Skeletal muscle tissue (tissue), 4 donors: Measurements from ENCODE around the gene UGT1A5. TPM values are rescaled to one million over a fixed set of nuclear protein-coding genes. Genes with fewer than 3 reads are reported as not detected.
"Not testable (repeated sequence)": the region's sequence is repeated elsewhere in the genome, so short reads cannot be mapped to it uniquely, and the experiment has no call there.

Experiments
- H3K27ac ChIP-seq: one replicate; pipeline ENCODE4 v1.7.0; 2013; ENCODE audit warnings: mild to moderate bottlenecking, low read depth, low read length, inconsistent platforms
- H3K27me3 ChIP-seq, 3 donors: one replicate each; pipeline ENCODE4 v1.7.0; 2013; ENCODE audit warnings: low read length in 3 of 3; ENCODE audit not compliant: control insufficient read depth in 3 of 3, insufficient read depth in 3 of 3
- H3K36me3 ChIP-seq, 3 donors: one replicate each; pipeline ENCODE4 v1.7.0; 2013; ENCODE audit warnings: low read length in 3 of 3; ENCODE audit not compliant: control insufficient read depth in 3 of 3, insufficient read depth in 3 of 3
- H3K4me1 ChIP-seq, 3 donors: one replicate each; pipeline ENCODE4 v1.7.0; 2013; ENCODE audit warnings: low read length in 3 of 3, mild to moderate bottlenecking in 3 of 3; ENCODE audit not compliant: control insufficient read depth in 3 of 3, insufficient read depth in 3 of 3
- H3K4me3 ChIP-seq, 3 donors: one replicate each; pipeline ENCODE4 v1.7.0; 2013; ENCODE audit warnings: low read length in 3 of 3
- H3K9ac ChIP-seq, 3 donors: one replicate each; pipeline ENCODE4 v1.7.0; 2013; ENCODE audit warnings: low read length in 3 of 3, mild to moderate bottlenecking in 3 of 3, moderate library complexity in 2 of 3, low read depth in 1 of 3
- H3K9me3 ChIP-seq, 3 donors: one replicate each; pipeline ENCODE4 v1.7.0; 2013; ENCODE audit warnings: low read length in 3 of 3; ENCODE audit not compliant: control insufficient read depth in 3 of 3
- total RNA-seq: library from RNA; depleted of rRNA; stranded (reverse); fragments of >200 nt; gene quantifications from one replicate; pipeline ENCODE4 v1.2.3, GENCODE V29; 2014
- donor health status: Osteomylitis.

Gene UGT1A5
- total RNA-seq, 1 donor from 2014 or later: not detected

GRCh38 chr2:233708942-233709341, 3.8 kb upstream of the UGT1A5 start:
- Histone ChIP-seq H3K27me3 (peaks cover 0 to 3% (median 0%) of the 10 kb centered on the region in 3 donors), H3K9ac (no peak overlapping the region), H3K27ac (no peak overlapping the region), H3K9me3 (no peaks in the 10 kb centered on the region), H3K4me3 (no peak overlapping the region), H3K36me3 (no peaks in the 10 kb centered on the region), H3K4me1 (no peaks in the 10 kb centered on the region)

- Histone ChIP-seq H3K9ac (no peak overlapping the region), H3K27me3 (peaks cover 0 to 3% (median 0%) of the 10 kb centered on the region in 3 donors), H3K4me3 (no peak overlapping the region), H3K4me1 (no peaks in the 10 kb centered on the region), H3K27ac (no peak overlapping the region), H3K36me3 (no peaks in the 10 kb centered on the region), H3K9me3 (no peaks in the 10 kb centered on the region)
Observed at GRCh38 chr2:233711312-233712008, 1.2 kb upstream of the UGT1A5 start.

- Histone ChIP-seq H3K27ac (no peak overlapping the region), H3K27me3 (peaks cover 0 to 11% (median 0%) of the 10 kb centered on the region in 3 donors), H3K4me3 (no peak overlapping the region), H3K9me3 (no peaks in the 10 kb centered on the region), H3K9ac (no peak overlapping the region), H3K4me1 (no peaks in the 10 kb centered on the region), H3K36me3 (no peaks in the 10 kb centered on the region)
Observed at GRCh38 chr2:233713262-233713615, 532 bp downstream of the UGT1A5 start.

GRCh38 chr2:233714121-233714520, 1.4 kb downstream of the UGT1A5 start:
- no peak overlapping the region for H3K4me3 ChIP-seq
- no peak overlapping the region for H3K27ac ChIP-seq
- H3K4me1 ChIP-seq: no peaks in the 10 kb centered on the region
- peaks cover 0 to 11% (median 0%) of the 10 kb centered on the region in 3 donors for H3K27me3 ChIP-seq
- H3K36me3 ChIP-seq: no peaks in the 10 kb centered on the region
- H3K9ac ChIP-seq: no peak overlapping the region
- no peaks in the 10 kb centered on the region for H3K9me3 ChIP-seq

- H3K4me1 ChIP-seq: no peaks in the 10 kb centered on the region
- peaks cover 0 to 12% (median 0%) of the 10 kb centered on the region in 3 donors for H3K27me3 ChIP-seq
- no peak within 1 kb of the TSS for H3K27ac ChIP-seq
- peaks cover 0 to 2% (median 0%) of the 10 kb centered on the region in 3 donors for H3K9me3 ChIP-seq
- no peak within 1 kb of the TSS for H3K4me3 ChIP-seq
- H3K36me3 ChIP-seq: no peaks in the 10 kb centered on the region
- H3K9ac ChIP-seq: no peak within 1 kb of the TSS
Observed at GRCh38 chr2:233718552-233718951, 5.8 kb downstream of the UGT1A5 start, which contains the start of gene UGT1A4. UGT1A4 (plus strand) TSS chr2:233718736; CDS start chr2:233718821, 85 bp downstream.

GRCh38 chr2:233728723-233729301, 16.1 kb downstream of the UGT1A5 start, which contains the start of gene UGT1A3:
UGT1A3 (plus strand) TSS chr2:233729042; CDS start chr2:233729127, 85 bp downstream.
- no peaks in the 10 kb centered on the region for H3K36me3 ChIP-seq
- no peaks in the 10 kb centered on the region for H3K27me3 ChIP-seq
- no peak within 1 kb of the TSS for H3K4me3 ChIP-seq
- H3K9ac ChIP-seq: no peak within 1 kb of the TSS
- no peaks in the 10 kb centered on the region for H3K9me3 ChIP-seq
- no peaks in the 10 kb centered on the region for H3K4me1 ChIP-seq
- H3K27ac ChIP-seq: no peak within 1 kb of the TSS

GRCh38 chr2:233736868-233737653, 24.4 kb downstream of the UGT1A5 start:
- not testable (repeated sequence) for H3K36me3 ChIP-seq, H3K4me3 ChIP-seq, H3K27ac ChIP-seq, H3K9me3 ChIP-seq, H3K9ac ChIP-seq, H3K4me1 ChIP-seq
- peaks cover 0 to 10% (median 0%) of the 10 kb centered on the region in 3 donors for H3K27me3 ChIP-seq

- H3K36me3 ChIP-seq: no peaks in the 10 kb centered on the region
- no peaks in the 10 kb centered on the region for H3K4me1 ChIP-seq
- no peak overlapping the region for H3K27ac ChIP-seq
- H3K9me3 ChIP-seq: no peaks in the 10 kb centered on the region
- no peak overlapping the region for H3K9ac ChIP-seq
- H3K4me3 ChIP-seq: no peak overlapping the region
- peaks cover 0 to 10% (median 0%) of the 10 kb centered on the region in 3 donors for H3K27me3 ChIP-seq
Observed at GRCh38 chr2:233740870-233741269, 28.2 kb downstream of the UGT1A5 start.

- Histone ChIP-seq H3K27me3 (peaks cover 0 to 10% (median 0%) of the 10 kb centered on the region in 3 donors), H3K9ac (no peak overlapping the region), H3K36me3 (no peaks in the 10 kb centered on the region), H3K4me1 (no peaks in the 10 kb centered on the region), H3K4me3 (no peak overlapping the region), H3K9me3 (no peaks in the 10 kb centered on the region), H3K27ac (no peak overlapping the region)
Observed at GRCh38 chr2:233743464-233744259, 31.0 kb downstream of the UGT1A5 start.
